GM18907 (cell line): ENCODE measurements around the gene KRT36.

Experiments used
- ATAC-seq: cut with Tn5 transposase; IDR thresholded peaks from one replicate; pipeline ENCODE4 v1.9.1; 2021; ENCODE audit warnings: mild to moderate bottlenecking, moderate library complexity; ENCODE audit not compliant: unreplicated experiment

KRT36 gene

DNA sequence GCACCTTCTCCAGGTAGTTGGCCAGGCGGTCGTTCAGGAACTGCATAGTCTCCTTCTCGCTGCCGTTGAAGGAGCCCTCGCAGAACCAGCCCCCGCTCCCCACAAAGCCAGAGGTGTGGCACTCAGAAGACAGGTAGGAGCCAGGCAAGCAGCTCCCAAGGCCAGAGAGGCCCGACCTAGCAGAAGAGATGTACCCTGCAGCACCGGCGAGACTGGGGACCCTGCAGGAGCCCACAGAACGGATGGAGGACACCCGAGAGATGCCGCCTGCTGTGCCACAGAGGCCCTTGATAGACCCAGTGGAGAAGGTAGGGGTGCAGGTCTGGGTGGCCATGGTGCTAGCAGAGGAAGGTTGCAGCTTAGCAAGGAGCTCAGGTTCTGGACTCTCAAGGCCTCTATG lies at the start of gene KRT36:
TSS of gene KRT36 (minus strand) at position 380 of the 400 bp plus-strand sequence. CDS start at position 334, 46 bp downstream.
- no peak for ATAC-seq

DNA sequence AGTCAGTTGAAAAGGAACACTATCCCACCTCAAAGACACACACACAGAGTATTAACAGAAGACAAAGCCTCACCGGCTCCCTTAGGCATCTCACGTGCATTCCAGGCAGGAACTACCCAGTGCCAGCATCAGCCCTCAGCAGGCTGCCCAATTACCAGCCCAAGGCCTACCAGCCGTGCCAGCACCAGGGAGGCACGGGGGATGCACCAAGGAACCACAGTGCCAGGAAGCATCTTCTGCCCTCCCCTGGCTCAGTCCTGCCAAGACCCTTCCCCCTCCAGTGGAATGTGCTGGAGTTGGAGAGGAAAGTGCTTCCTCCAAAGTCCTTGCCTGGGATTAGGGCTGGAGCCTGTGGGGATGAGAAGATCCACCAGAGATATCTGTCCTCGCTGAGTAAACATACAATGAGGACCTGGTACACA lies 49.4 kb upstream of the KRT36 start:
- no peak for ATAC-seq

DNA sequence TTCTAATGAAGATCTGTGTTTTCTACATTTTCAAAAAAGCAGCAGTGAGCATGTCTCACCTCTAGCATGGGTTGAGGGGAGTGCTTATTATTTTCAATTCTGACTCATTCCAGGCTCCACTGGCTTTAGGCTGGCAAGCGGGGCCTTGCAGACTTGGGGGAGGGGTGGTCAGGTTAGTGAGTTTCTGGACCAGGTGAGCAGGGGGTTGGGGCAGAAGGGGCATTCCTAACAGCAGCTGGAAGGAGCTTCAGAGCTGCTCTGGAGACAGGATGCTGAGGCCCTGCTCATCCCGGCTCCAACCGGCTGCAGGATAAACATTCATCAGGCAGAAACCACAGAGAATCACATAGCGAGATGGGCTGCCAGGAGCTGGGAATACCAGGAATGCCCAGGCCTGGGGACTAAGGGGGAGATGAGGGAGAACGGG lies 48.9 kb upstream of the KRT36 start:
- no peak for ATAC-seq

DNA sequence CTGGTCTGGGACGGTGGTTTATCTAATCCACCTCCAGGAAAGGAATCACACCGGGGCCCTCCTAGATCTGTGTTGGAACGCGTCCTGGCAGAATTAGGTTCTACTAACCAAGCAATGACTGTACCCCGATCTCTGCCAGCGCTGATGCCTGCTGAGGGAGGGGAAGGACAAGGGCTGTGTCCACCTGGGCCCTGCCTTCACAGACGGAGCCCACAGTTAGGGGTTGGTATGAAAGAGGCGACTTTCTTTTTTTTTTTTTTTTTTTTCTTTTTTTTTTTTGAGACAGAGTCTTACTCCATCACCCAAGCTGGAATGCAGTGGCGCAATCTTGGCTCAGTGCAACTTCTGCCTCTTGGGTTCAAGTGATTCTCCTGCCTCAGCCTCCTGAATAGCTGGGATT lies 48.3 kb upstream of the KRT36 start:
- ATAC-seq = no peak

DNA sequence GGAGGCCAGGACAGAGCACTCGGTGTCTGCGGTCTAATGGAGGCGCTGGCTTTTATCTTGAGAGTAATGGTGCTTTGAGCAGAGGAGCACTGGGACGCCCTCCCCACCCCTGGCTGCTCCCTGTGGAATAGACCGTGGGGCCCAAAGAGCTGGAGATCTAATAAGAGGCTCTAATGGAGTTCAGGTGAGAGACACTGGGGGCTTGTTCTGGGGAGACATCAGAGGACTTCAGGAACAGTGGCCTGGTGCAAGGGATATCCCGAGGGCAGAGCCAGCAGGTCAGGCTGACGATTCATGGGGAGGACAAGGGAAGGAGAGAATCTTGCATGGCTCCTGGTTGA lies 47.9 kb upstream of the KRT36 start:
- ATAC-seq = no peak

DNA sequence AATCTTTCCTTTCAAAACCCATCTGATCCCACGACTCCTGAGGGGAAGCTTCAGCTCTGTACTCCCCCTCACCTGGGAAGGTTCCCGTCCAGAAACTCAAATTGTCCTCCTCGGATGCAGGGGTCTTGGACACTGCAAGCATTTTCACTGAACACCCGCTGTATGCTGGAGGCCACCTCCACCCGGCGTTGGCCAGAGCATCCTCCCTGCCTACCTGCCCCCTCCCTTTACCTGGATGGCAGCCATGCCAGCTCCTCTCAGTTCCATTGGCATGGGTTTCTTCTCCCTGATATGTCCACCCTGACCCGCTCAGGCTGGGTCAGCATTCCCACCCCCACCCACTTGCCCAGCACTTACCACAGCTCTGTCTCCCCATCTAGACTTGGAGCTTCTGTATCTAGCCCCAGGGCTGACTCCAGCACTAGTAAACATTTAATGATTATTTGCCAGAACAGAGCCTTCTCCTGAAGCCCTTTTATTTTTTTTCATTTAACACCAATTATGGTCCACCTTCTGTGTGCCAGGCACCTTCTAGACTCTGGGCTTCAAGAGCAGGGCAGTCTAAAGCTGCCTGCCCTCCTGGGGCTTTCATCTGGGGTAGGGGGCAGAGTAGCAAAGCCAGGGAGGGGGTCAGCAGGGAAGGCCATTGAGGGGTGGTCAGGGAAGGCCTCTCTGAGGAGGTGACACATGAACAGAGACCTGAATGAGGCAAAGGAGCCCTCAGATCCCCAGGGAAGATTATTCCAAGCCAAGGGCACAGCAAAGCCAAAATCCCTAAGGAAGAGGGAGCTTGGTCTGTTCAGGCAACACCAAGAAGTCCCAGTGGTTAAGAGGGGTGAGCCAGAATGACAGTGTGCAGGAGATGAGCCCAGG lies 47.3 kb upstream of the KRT36 start:
- ATAC-seq = no peak

DNA sequence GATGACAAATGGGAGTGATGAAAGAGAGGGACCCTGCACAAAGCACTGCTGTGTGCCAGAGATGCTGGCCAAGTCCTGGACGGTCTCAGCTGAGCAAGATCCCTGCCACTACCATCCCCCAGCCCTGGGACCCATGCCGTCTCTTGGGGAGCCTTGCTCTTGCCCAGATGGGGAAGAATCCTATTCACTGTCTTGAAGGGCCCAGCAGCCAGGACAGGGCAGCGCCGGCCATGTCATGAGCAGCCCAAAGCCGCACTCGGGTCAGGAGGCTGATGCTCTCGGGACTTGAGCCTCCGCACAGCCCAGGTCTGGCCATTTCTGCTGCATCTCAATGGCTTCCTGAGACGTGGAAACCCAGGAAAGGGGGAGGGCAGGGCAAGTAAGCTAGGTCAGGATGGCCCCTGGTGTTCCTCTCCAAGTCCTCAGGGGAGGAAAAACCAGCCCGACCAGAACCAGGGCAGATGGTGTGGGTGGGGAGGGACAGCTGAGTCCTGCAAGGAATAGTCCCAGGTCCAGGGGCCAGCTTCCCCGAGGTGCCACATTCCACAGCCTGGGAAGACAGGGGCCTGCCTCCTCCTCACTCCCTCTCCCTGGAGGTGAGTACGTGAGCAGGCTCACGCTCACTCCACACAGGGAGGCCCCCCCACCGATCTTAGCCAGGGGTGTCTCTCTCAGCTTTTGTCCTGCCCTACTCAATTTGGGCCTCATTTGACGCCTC lies 46.2 kb upstream of the KRT36 start:
- ATAC-seq = no peak

DNA sequence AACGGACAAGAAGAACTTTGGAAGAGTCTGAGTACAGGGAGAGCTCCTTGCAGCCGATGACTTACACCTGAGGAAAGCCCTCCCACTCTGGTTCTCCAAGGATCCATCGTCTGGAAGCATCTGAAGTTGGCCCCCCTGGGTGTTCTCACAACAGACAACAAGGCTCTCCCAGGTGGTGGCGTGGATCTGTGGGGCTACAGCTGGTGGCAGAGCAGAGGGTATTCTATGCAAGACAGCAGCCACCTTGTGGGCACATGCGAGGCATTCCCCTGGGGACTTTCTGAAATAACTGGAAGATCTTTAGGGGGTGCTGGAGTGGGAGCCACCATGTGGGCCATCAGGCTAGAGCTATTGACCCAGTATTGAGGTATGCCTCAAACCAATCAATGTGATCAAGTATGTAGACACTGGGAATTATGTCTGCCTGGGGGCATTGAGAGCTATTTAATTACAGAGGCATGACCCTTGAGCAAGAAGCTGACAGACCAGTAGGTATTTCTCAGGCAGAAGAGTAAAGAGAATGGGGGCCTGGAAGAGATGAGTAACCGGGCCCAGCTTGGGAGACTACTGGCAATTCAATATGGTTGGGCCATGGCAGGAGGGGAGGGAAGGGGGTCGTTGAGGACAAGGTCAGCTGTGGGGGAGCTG lies 45.3 kb upstream of the KRT36 start:
- ATAC-seq = no peak

DNA sequence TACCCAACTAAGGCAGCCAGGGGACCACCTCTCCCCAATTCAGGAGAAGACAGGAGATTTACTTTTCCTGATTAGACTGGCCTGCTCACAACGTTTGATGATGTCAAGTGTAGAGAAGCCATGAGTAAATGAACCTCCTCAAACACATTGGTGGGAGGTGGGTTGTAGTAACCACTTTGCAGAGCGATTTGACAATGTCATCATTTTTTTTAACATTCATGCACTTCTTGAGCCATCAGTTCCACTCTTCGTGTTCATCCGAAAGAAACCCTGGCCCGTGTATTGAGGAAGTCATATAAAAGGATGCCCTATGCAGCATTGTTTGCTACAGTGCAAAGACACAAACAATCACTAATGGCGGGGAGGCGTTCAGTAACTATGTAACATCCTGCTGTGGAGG lies 43.9 kb upstream of the KRT36 start:
- no peak for ATAC-seq

DNA sequence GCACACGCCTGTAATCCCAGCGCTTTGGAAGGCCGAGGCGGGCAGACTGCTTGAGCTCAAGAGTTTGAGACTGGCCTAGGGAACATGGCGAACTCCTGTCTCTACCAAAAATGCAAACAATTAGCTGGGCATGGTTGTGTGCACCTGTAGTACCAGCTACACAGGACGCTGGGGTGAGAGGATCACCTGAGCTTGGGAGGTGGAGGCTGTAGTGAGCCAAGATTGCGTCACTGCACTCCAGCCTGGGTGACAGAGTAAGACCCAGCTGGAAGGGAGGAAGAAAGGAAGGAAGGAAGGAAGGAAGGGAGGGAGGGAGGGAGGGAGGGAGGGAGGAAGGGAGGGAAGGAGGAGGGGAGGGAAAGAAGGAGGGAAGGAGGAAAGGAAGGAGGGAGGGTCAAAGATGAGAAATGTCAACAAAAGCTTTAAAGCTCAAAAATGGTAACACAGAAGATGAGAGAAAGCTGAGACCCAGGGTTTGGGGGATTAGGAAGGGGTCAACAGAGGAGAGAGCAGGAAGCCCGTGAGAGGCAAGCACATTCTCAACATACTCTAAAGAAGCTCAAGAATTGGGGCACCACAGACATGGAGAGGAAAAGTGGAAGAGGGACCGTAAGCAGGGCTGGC lies 43.3 kb upstream of the KRT36 start:
- ATAC-seq = no peak

DNA sequence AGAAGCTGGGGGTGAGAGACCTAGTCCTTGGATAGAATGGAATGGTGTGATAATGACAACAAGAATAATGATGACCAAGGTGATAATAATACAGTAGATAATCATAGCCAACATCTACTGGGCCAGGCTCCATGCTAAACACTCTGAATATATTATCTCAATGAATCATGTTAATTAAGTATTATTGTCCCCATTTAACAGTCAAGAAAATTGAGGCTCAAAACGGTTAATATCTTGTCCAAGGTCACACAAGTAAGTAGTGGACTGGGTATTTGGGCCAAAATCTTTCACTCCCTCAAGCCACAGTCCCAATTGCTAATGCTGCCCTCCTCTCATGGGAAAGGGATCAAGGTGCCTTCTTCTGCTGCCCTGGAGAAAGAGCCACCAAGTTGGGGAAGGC lies 42.3 kb upstream of the KRT36 start:
- ATAC-seq = no peak

DNA sequence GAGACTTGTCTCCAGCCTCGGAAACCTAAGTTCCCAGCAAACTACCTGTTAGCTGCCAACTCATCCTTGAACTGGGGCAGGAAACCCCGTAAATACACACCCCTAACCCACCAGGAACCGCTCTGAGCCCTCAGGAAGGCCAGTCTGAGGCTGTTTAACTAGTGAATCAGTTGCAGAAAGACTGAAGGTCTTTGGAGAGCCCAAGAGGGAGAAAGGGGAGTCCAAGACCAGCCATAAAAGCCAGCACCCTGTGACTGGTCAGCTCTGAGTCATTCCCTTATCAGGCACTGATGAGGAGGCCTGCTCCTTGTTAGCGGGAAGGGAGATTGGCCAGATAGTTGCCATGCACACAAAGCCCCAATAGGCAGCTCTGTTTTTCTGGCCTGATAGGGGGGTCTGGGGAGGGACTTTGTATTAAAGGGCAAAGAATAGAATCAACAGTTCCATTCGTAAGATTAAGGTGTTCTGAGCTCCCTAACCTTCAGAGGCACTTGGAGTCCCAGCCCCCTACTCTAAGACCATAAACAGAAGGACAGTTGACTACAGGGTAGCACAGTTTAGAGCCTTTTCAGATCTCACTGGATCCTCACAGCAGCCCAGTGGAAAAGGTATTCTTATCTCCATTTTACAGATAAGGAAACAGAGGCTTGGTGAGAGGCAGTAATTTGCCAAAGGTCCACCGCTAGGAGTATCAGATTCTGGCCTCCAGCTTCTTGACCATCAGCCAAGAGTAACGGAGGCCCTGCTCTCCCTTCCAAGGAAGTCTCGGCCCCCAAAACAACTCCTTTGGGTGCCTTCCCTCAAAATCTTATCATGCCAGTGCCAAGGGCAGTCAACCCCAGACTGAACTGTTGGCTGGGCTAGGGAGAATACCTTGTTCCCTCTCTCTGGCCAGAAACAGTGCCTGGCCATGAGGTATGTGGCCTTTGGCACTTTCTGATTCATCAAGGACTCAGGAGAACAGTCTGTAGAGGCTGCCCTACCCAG lies 40.6 kb upstream of the KRT36 start:
- ATAC-seq = no peak

DNA sequence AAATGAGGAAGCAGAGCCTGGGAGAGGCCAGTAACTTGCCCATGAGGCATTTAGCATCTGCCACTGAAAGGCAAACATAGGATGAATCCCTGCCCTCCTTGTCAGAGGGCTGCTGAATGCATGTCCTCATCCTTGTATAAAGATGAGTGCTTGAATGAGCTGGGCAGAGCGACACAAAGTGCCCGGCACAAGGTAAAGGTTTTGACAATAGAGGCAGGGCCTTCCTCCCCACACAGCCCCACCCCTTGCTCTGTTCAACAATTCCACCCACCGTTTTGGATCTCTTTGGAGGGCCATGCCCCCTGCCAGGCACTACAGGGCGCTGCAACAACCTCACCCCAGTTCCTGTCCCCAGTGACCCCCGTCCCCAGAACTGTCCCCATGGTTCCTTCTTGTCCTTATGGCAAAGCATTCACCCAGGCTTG lies 39.8 kb upstream of the KRT36 start:
- no peak for ATAC-seq

DNA sequence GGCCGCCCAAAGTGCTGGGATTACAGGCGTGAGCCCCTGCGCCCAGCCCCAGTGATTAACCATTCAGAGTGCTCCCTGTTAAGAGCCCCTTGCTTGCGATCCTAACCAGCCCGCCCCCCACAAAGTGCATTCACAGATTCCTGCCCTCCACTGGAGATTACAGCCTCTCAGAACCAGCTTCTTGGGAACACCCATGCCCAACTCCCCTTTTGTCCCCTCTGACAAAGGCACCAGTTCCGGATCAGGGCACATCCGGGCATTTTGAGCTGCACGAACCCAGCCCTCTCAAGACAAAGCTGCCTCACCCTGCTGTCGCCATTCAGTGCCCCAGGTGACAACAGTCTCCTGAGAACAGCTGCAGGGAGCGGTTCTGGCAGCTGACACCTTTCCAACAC lies 39.2 kb upstream of the KRT36 start:
- no peak for ATAC-seq

DNA sequence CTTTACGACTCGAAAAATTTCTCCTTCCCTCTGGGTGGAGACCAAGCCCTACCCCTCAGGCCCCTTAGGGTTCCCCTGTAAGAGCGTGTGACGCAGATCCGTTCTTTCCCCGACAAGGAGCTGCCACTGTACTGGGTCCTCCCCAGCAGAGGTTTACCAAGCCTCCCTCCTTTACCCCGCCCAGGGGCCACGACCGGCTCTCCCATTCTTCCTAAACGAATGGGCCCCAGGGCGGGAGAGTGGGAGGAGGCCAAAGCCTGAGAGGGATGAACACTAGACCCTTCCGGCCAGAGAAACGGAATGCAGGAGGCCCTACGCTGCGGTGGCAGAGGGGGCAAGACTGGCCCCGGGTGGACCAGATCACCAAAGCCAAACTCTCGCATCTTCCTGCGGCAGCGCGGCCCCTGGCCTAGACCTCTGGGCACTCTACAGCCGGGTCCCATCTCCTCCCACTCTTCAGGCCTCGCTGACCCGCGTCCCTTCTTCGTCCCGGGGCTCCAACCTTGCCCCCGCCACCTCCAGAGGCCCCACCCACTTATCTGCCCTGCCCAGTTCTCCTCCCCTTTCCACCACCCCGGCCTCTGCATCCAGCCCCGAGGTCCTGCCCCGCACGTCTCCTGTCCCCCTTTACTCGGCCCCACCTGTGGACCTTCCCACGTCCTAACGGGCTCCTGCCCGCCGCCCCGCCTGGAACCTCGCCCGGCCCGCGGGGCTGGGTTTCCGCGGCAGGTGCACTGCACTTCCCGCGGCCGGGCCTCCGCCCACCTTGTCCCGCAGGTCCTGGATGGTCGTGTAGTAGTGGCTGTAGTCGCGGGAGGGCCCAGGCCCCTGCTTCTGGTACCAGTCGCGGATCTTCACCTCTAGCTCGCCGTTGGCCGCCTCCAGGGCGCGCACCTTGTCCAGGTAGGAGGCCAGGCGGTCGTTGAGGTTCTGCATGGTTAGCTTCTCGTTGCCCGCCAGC lies 37.6 kb upstream of the KRT36 start:
- no peak for ATAC-seq

DNA sequence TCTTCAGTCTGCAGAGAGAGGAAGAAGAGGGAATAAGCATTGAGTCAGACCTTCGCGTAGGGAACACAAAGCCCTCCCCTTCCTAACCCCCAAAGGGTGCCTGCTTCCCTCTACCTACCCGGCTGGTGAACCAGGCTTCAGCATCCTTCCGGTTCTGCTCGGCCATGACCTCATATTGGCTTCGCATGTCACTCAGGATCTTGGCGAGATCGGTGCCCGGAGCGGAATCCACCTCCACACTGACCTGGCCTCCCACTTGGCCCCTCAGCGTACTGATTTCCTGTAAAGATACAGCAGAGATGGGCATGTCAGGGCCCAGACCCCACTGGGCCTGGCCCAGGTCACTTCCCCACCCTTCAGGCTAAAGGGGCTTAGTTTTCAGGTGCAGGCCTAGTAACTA lies 34.6 kb upstream of the KRT36 start:
- no peak for ATAC-seq

DNA sequence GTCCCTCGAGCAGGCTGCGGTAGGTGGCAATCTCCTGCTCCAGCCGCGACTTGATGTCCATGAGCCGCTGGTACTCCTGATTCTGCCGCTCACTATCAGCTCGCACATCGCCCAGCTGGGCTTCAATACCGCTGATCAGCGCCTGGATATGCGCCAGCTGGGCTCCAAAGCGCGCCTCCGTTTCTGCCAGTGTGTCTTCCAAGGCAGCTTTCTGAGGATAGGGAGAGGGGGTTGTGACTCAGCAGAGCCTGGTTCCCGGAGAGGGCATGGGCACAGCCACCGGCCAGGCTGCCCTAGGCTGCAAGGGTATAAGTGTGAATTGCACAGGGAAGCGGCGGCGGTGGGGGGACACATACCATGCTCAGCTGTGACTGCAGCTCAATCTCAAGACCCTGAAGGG lies 34.1 kb upstream of the KRT36 start:
- no peak for ATAC-seq

DNA sequence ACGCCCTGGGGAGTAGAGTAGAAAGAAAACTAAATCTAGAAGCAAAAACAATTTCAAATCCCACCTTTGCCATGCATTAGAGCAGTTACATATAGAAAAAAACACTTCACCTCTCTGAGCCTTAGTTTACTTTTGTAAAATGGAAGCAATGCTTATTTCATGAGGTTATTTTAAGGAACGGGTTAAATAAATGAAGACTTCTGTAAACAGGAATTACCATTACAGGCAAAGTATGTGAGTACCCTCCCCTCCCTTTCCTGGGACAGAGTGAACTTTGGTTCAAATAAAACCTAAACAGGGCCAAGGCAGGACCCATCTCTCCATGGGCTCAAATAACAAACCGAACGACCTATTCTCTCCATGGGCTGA lies 33.5 kb upstream of the KRT36 start:
- ATAC-seq = no peak
